SU-DHL-6 (cell line): Measurements from ENCODE around the gene SCN3B.

Source experiments
- H2AFZ ChIP-seq: fragments of 200-600 bp; sonication (generic); 2 replicates; pipeline ENCODE4 v1.6.1; 2014; ENCODE audit warnings: low read depth, mild to moderate bottlenecking, moderate library complexity, mixed read lengths, antibody characterized with exemption, low read length; ENCODE audit not compliant: severe bottlenecking
- H3F3A ChIP-seq: fragments of 200-600 bp; shearing (Covaris generic); 2 replicates; pipeline ENCODE4 v1.6.0; 2016; ENCODE audit warnings: antibody characterized with exemption, mild to moderate bottlenecking; ENCODE audit not compliant: insufficient read depth
- H3K27ac ChIP-seq: fragments of 200-600 bp; sonication (generic); 2 replicates; pipeline ENCODE4 v1.5.1; 2016; ENCODE audit warnings: low read depth, mild to moderate bottlenecking, low read length, moderate library complexity, mixed read lengths
- H3K27me3 ChIP-seq: fragments of 200-600 bp; sonication (generic), shearing (Covaris generic); 2 replicates; pipeline ENCODE4 v1.6.0; 2014; ENCODE audit warnings: mild to moderate bottlenecking, low read length
- H3K36me3 ChIP-seq: fragments of 200-600 bp; sonication (generic); 2 replicates; pipeline ENCODE4 v1.6.1; 2014; ENCODE audit warnings: mild to moderate bottlenecking, low read length, mixed read lengths
- H3K4me2 ChIP-seq: fragments of 300-600, 200-600 bp; shearing (Covaris generic), sonication (generic); 2 replicates; pipeline ENCODE4 v1.6.0; 2014; ENCODE audit warnings: low read length, low read depth, mild to moderate bottlenecking; ENCODE audit not compliant: poor library complexity, severe bottlenecking
- H3K4me3 ChIP-seq: fragments of 200-600 bp; sonication (generic); 2 replicates; pipeline ENCODE4 v1.5.1; 2014; ENCODE audit warnings: antibody characterized with exemption, low read length, mild to moderate bottlenecking, mixed read lengths; ENCODE audit not compliant: insufficient read depth, poor library complexity, severe bottlenecking
- H3K79me2 ChIP-seq: fragments of 200-600 bp; sonication (generic); 2 replicates; pipeline ENCODE4 v1.6.1; 2014; ENCODE audit warnings: mild to moderate bottlenecking, low read length, moderate library complexity; ENCODE audit not compliant: insufficient read depth
- H3K9ac ChIP-seq: fragments of 200-600 bp; sonication (generic); 2 replicates; pipeline ENCODE4 v1.7.0; 2014; ENCODE audit warnings: mild to moderate bottlenecking, low read length
- H3K9me2 ChIP-seq: fragments of 200-600 bp; sonication (generic); replicated peaks from 2 replicates; pipeline ENCODE4 v1.6.1; 2014; ENCODE audit warnings: low read length; ENCODE audit not compliant: insufficient read depth
- H3K9me3 ChIP-seq: fragments of 200-600 bp; sonication (generic); 2 replicates; pipeline ENCODE4 v1.6.1; 2014; ENCODE audit warnings: low read length, mixed read lengths; ENCODE audit not compliant: insufficient read depth
- H4K20me1 ChIP-seq: fragments of 200-600 bp; sonication (generic); 2 replicates; pipeline ENCODE4 v1.6.1; 2014; ENCODE audit warnings: low read depth, mild to moderate bottlenecking, antibody characterized with exemption, low read length, moderate library complexity, mixed read lengths
- CTCF ChIP-seq: fragments of 200-600 bp; sonication (generic); IDR thresholded peaks from one replicate; pipeline ENCODE4 v1.5.1; 2017; ENCODE audit warnings: antibody characterized with exemption, mild to moderate bottlenecking, low read length, moderate library complexity; ENCODE audit not compliant: insufficient read depth, poor library complexity, severe bottlenecking
- EZH2phosphoT487 ChIP-seq: fragments of 200-600 bp; sonication (generic), shearing (Covaris generic); conservative IDR thresholded peaks from 2 replicates; pipeline ENCODE4 v1.6.1; 2018; ENCODE audit warnings: mild to moderate bottlenecking, antibody characterized with exemption, low read length, moderate library complexity, mixed read lengths

Gene SCN3B

GRCh38 chr11:123585206-123585605 is 69.2 kb downstream of the SCN3B start:
- no peak overlapping the region for H3K9ac ChIP-seq
- H3K27me3 ChIP-seq, result no peaks in the 10 kb centered on the region
- H4K20me1 ChIP-seq, result no peaks in the 10 kb centered on the region
- no peaks in the 10 kb centered on the region for H3K9me3 ChIP-seq
- H3K36me3 ChIP-seq, result no peaks in the 10 kb centered on the region
- no peaks in the 10 kb centered on the region for H3K79me2 ChIP-seq
- no peaks in the 10 kb centered on the region for H3F3A ChIP-seq
- no peak overlapping the region for H3K4me2 ChIP-seq
- H2AFZ ChIP-seq, result no peak overlapping the region
- no peak overlapping the region for H3K4me3 ChIP-seq
- no peak for TF ChIP-seq EZH2phosphoT487
- no peak for TF ChIP-seq CTCF
- H3K9me2 ChIP-seq, result no peaks in the 10 kb centered on the region
- no peak overlapping the region for H3K27ac ChIP-seq

GRCh38 chr11:123584737-123585136 is 69.7 kb downstream of the SCN3B start:
- Histone ChIP-seq H3K9me2 (no peaks in the 10 kb centered on the region), H4K20me1 (no peaks in the 10 kb centered on the region), H3F3A (no peaks in the 10 kb centered on the region), H3K9me3 (no peaks in the 10 kb centered on the region), H3K4me3 (no peak overlapping the region), H3K4me2 (no peak overlapping the region), H3K27ac (no peak overlapping the region), H3K27me3 (no peaks in the 10 kb centered on the region), H2AFZ (no peak overlapping the region), H3K9ac (no peak overlapping the region), H3K79me2 (no peaks in the 10 kb centered on the region), H3K36me3 (no peaks in the 10 kb centered on the region)
- TF ChIP-seq EZH2phosphoT487 (no peak), CTCF (no peak)

- Histone ChIP-seq H3K4me3 (no peak overlapping the region), H3K9me2 (no peaks in the 10 kb centered on the region), H4K20me1 (no peaks in the 10 kb centered on the region), H3K36me3 (no peaks in the 10 kb centered on the region), H3K27me3 (no peaks in the 10 kb centered on the region), H3K4me2 (no peak overlapping the region), H3K9ac (no peak overlapping the region), H3K9me3 (no peaks in the 10 kb centered on the region), H3K79me2 (no peaks in the 10 kb centered on the region), H3K27ac (no peak overlapping the region), H3F3A (no peaks in the 10 kb centered on the region), H2AFZ (no peak overlapping the region)
- TF ChIP-seq CTCF, result no peak
- TF ChIP-seq EZH2phosphoT487, result no peak
Observed at GRCh38 chr11:123584186-123584585, 70.2 kb downstream of the SCN3B start.
